Activated naive CD8-positive, alpha-beta T cell treated with anti-CD3 and anti-CD28 coated beads, Interleukin-2, amount 10 ng/mL, durations not matched to agents 7 days and 5 days (primary cell): Measurements from ENCODE around the gene SNCG. TPM values are rescaled to one million over a fixed set of nuclear protein-coding genes. Genes with fewer than 3 reads are reported as not detected.
"Not testable (repeated sequence)": the region's sequence is repeated elsewhere in the genome, so short reads cannot be mapped to it uniquely, and the experiment has no call there.

ENCODE experiments used
- ATAC-seq: fragments of 150-1000 bp; cut with Tn5 transposase; one replicate; pipeline ENCODE4 v1.10.0; 2021; ENCODE audit warnings: low read depth, moderate library complexity
- POLR2A ChIA-PET: fragments of 350-600 bp; sonication (Branson Sonifier 250); formaldehyde crosslinking; loops from one replicate; lab custom pipeline; 2021; ENCODE audit warnings: antibody characterized with exemption; lab: Charles Lee
- DNase-seq: peaks from one replicate; pipeline ENCODE4 v3.0.0; 2021
- H3K27ac Mint-ChIP-seq: one replicate; pipeline ENCODE4 v1.8.0; 2022; ENCODE audit warnings: mild to moderate bottlenecking, mixed read lengths
- H3K27me3 Mint-ChIP-seq: one replicate; pipeline ENCODE4 v1.8.0; 2022; ENCODE audit warnings: mild to moderate bottlenecking, moderate library complexity, mixed read lengths
- H3K36me3 Mint-ChIP-seq: one replicate; pipeline ENCODE4 v1.8.0; 2021; ENCODE audit warnings: mild to moderate bottlenecking, mixed read lengths
- H3K4me1 Mint-ChIP-seq: one replicate; pipeline ENCODE4 v1.8.0; 2021; ENCODE audit warnings: mixed read lengths
- H3K4me3 Mint-ChIP-seq: one replicate; pipeline ENCODE4 v1.8.0; 2022; ENCODE audit warnings: mild to moderate bottlenecking, moderate library complexity, mixed read lengths
- H3K9me3 Mint-ChIP-seq: one replicate; pipeline ENCODE4 v1.8.0; 2021; ENCODE audit warnings: mixed read lengths
- total RNA-seq, 2 experiments: library from RNA; stranded (reverse); gene quantifications; one replicate each; pipeline ENCODE4 v1.2.3, GENCODE V29; 2021

The SNCG gene
- total RNA-seq, 2 experiments from 2014 or later: not detected

- Mint-ChIP-seq H3K27me3 (peaks cover 3% of the 10 kb centered on the region), H3K4me3 (no peak overlapping the region), H3K27ac (no peak overlapping the region), H3K36me3 (peaks cover 6% of the 10 kb centered on the region), H3K4me1 (peaks cover 4% of the 10 kb centered on the region), H3K9me3 (peaks cover 11% of the 10 kb centered on the region)
- POLR2A ChIA-PET: no interaction called here
- ATAC-seq: no peak
- no peak for DNase-seq
Measured at GRCh38 chr10:86951184-86951761, 7.1 kb upstream of the SNCG start.

DNA sequence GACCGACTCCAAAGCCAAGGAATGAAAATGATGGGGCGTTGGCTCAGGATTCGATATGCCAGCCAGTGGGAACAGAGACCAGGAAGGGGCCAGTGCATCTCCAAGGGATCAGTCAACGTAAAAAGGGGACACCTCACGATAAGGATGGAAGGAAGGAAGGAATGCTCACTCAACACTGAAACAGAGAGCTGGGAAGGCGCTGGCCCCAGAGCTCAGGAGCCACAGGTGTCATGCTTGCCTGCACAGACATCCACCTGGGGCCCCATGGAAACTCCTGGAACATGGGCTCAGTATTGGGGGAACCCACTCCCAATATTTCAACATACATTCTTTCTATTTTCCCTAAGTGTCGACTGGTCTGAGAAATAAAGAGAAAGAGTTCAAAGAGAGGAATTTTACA, 6.3 kb upstream of the SNCG start:
- no peak overlapping the region for H3K27ac Mint-ChIP-seq
- POLR2A ChIA-PET: no interaction called here
- H3K27me3 Mint-ChIP-seq: no peaks in the 10 kb centered on the region
- no peak overlapping the region for H3K4me3 Mint-ChIP-seq
- H3K9me3 Mint-ChIP-seq: peaks cover 11% of the 10 kb centered on the region
- peaks cover 4% of the 10 kb centered on the region for H3K4me1 Mint-ChIP-seq
- ATAC-seq: no peak
- H3K36me3 Mint-ChIP-seq: peaks cover 6% of the 10 kb centered on the region
- no peak for DNase-seq

- ATAC-seq, H3K36me3 Mint-ChIP-seq, H3K27me3 Mint-ChIP-seq, DNase-seq, POLR2A ChIA-PET, H3K4me3 Mint-ChIP-seq, H3K4me1 Mint-ChIP-seq, H3K27ac Mint-ChIP-seq: not testable (repeated sequence)
- peaks cover 11% of the 10 kb centered on the region for H3K9me3 Mint-ChIP-seq
Measured at GRCh38 chr10:86952697-86953096, 5.7 kb upstream of the SNCG start.

- Mint-ChIP-seq H3K36me3 (peaks cover 6% of the 10 kb centered on the region), H3K4me1 (peaks cover 4% of the 10 kb centered on the region), H3K27ac (no peak overlapping the region), H3K27me3 (no peaks in the 10 kb centered on the region), H3K4me3 (no peak overlapping the region), H3K9me3 (peaks cover 11% of the 10 kb centered on the region)
- POLR2A ChIA-PET: no interaction called here
- DNase-seq: no peak
- no peak for ATAC-seq
Measured at GRCh38 chr10:86953747-86954680, 4.4 kb upstream of the SNCG start.

- H3K36me3 Mint-ChIP-seq: peaks cover 6% of the 10 kb centered on the region
- H3K9me3 Mint-ChIP-seq: peaks cover 11% of the 10 kb centered on the region
- H3K4me3 Mint-ChIP-seq: no peak overlapping the region
- ATAC-seq: no peak
- POLR2A ChIA-PET: no interaction called here
- no peaks in the 10 kb centered on the region for H3K27me3 Mint-ChIP-seq
- no peak for DNase-seq
- H3K27ac Mint-ChIP-seq: no peak overlapping the region
- peaks cover 4% of the 10 kb centered on the region for H3K4me1 Mint-ChIP-seq
Measured at GRCh38 chr10:86954681-86955500, 3.5 kb upstream of the SNCG start.

DNA sequence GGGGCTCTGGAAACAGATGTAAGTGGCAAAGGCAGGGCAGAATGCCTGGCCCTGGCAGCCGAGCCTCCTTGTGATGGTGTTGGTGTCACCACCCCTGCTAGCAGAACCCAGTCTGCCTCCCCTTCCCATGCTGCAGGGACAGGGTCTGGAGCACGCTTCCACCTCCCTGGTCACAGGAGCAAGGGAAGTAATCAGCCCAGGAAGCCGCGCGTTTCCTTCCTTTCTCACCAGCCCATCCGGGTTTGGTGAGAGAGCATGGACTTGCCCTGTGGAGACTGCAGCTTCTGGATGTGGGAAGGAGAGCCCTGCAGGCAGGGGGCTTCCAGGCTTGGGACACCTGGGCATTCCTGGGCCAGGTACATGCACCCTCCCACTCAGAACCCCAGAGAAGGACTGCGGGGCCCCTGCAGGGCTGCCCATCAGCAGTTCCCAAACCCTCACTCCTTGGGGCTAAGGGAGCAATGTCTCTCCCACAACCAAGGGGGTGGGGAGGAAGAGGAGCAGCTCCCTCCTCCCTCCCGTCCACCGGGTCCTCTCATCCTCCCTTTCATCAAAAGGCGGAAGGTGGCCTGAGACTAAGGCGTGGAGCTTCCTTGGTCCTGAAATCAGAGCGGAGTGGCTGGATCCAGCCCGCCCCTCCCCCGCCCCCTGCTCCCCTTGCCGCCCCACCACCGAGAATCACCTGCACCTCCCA, 2.8 kb upstream of the SNCG start:
- peaks cover 11% of the 10 kb centered on the region for H3K9me3 Mint-ChIP-seq
- POLR2A ChIA-PET: no interaction called here
- no peak overlapping the region for H3K27ac Mint-ChIP-seq
- peaks cover 2% of the 10 kb centered on the region for H3K36me3 Mint-ChIP-seq
- H3K27me3 Mint-ChIP-seq: no peaks in the 10 kb centered on the region
- ATAC-seq (no peak), DNase-seq (no peak)
- H3K4me3 Mint-ChIP-seq: no peak overlapping the region
- H3K4me1 Mint-ChIP-seq: no peaks in the 10 kb centered on the region

- no peak overlapping the region for H3K4me3 Mint-ChIP-seq
- H3K27ac Mint-ChIP-seq: no peak overlapping the region
- no peak for ATAC-seq
- DNase-seq: no peak
- H3K27me3 Mint-ChIP-seq: no peaks in the 10 kb centered on the region
- POLR2A ChIA-PET: no interaction called here
- peaks cover 11% of the 10 kb centered on the region for H3K9me3 Mint-ChIP-seq
- H3K4me1 Mint-ChIP-seq: no peaks in the 10 kb centered on the region
- H3K36me3 Mint-ChIP-seq: peaks cover 2% of the 10 kb centered on the region
Measured at GRCh38 chr10:86956195-86956847, 2.1 kb upstream of the SNCG start.

DNA sequence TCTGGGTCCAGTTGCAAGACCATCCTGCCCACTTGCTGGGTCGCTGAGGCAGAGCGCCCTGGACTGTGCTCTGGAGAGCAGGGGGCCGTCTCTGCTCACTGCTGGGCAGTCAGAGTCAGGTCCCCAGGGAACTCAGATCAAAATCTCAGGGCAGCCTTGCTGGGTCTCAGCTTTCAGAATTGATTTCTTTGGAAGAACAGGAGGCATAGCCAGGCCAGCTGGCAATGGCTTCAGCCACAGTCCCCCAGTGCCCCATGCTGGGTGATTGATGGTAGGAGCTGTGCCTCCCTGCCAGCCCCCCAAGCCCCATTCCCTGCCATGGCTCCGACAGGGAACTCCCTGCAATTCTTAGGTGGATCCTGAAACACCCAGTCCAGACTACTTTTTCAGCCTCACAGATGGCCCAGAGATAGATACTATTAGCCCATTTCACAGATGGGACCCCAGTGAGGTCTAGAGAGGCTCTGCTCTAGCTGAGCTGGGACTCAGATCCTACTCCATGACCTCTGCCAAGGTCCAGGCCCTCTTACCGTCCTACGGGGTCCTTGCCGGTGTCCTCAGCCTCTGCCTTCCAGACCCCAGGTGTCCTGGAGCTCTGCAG, 1.5 kb upstream of the SNCG start:
- POLR2A ChIA-PET: no interaction called here
- DNase-seq (no peak), ATAC-seq (no peak)
- Mint-ChIP-seq H3K4me1 (no peaks in the 10 kb centered on the region), H3K36me3 (peaks cover 2% of the 10 kb centered on the region), H3K9me3 (peaks cover 8% of the 10 kb centered on the region), H3K4me3 (no peak overlapping the region), H3K27ac (no peak overlapping the region), H3K27me3 (no peaks in the 10 kb centered on the region)

DNA sequence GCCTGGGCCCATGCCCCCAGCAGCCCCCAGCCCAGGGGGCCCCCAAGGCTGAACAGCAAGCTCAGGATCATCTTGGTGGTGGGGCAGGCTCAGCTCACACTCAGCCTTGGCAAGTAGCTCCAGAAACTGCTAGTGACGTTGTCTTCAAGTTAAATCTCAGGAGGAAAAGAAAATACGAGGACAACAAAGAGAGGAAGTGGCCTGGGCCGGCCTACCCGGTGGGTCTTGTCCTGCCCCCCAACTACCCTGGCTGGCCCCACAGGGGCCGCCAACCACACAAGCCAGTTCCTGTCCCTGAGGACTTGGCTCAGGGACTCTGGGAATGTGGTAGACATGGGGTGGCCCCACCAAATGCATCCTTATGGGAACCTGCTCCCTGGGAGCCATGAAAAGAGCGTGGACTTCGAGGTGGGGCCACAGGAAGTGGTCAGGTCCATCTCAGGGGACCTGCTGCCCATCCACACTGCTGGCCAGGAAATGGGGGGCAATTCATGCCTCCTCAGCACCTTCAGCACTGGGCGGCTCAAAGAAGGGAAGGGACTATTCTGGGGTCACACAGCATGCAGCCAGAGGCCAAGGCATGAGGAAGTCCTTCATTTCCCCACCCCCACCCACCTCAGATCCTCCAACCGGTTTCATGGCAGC, 806 bp upstream of the SNCG start, which contains the start of gene MMRN2:
MMRN2 (minus strand) TSS at position 145 of the 645 bp plus-strand sequence; CDS start at position 71, 74 bp downstream.
- Mint-ChIP-seq H3K27me3 (no peaks in the 10 kb centered on the region), H3K36me3 (no peaks in the 10 kb centered on the region), H3K9me3 (peaks cover 3% of the 10 kb centered on the region), H3K4me1 (no peaks in the 10 kb centered on the region), H3K4me3 (no peak within 1 kb of the TSS), H3K27ac (no peak within 1 kb of the TSS)
- ATAC-seq: no peak
- POLR2A ChIA-PET: no interaction called here
- DNase-seq: no peak

- H3K27ac Mint-ChIP-seq: no peak overlapping the region
- ATAC-seq (no peak), DNase-seq (no peak)
- H3K36me3 Mint-ChIP-seq: no peaks in the 10 kb centered on the region
- H3K27me3 Mint-ChIP-seq: no peaks in the 10 kb centered on the region
- POLR2A ChIA-PET: no interaction called here
- H3K9me3 Mint-ChIP-seq: no peaks in the 10 kb centered on the region
- H3K4me3 Mint-ChIP-seq: no peak overlapping the region
- H3K4me1 Mint-ChIP-seq: no peaks in the 10 kb centered on the region
Measured at GRCh38 chr10:86958901-86959736, 720 bp downstream of the SNCG start.

DNA sequence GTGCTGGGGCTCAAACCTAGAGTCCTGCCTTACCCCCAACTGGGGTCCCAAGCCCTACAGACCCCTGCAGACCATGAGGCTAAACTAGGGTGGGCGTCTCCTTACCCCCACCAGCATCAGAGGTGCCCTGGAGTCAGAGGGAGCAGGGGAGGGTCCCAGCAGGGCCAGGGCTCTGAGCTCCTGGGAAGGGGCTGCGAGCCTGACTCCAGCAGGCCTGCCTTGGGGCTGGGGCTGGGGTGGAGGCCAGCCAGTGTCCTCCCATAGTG, 1.3 kb downstream of the SNCG start:
- POLR2A ChIA-PET: no interaction called here
- Mint-ChIP-seq H3K36me3 (no peaks in the 10 kb centered on the region), H3K27me3 (no peaks in the 10 kb centered on the region), H3K9me3 (no peaks in the 10 kb centered on the region), H3K4me1 (no peaks in the 10 kb centered on the region), H3K27ac (no peak overlapping the region), H3K4me3 (no peak overlapping the region)
- ATAC-seq (no peak), DNase-seq (no peak)
